IMR-90 (cell line): ENCODE results near the gene PCDHGA5.

Experiments
- CEBPB ChIP-seq: IDR thresholded peaks from 2 replicates; pipeline ENCODE4 v1.6.1; 2012; ENCODE audit warnings: low read depth, low read length, improper control_type of control experiment
- CHD1 ChIP-seq: IDR thresholded peaks from 2 replicates; pipeline ENCODE4 v1.6.1; 2012; ENCODE audit warnings: low read depth, low read length, improper control_type of control experiment
- CTCF ChIP-seq: conservative IDR thresholded peaks from 2 replicates; pipeline ENCODE4 v1.5.1; 2012; ENCODE audit warnings: mild to moderate bottlenecking, low read depth, low read length, improper control_type of control experiment
- ELK1 ChIP-seq: fragments of 150-350 bp; IDR thresholded peaks from 2 replicates; pipeline ENCODE4 v1.6.1; 2016; ENCODE audit warnings: low read depth, mild to moderate bottlenecking, low read length, moderate library complexity, borderline replicate concordance
- MAFK ChIP-seq: IDR thresholded peaks from 2 replicates; pipeline ENCODE4 v1.6.1; 2012; ENCODE audit warnings: low read depth, low read length, improper control_type of control experiment
- MXI1 ChIP-seq: IDR thresholded peaks from 2 replicates; pipeline ENCODE4 v1.6.1; 2012; ENCODE audit warnings: low read depth, mild to moderate bottlenecking, low read length, moderate library complexity, borderline replicate concordance
- NFE2L2 ChIP-seq: fragments of 150-350 bp; IDR thresholded peaks from 2 replicates; pipeline ENCODE4 v1.6.1; 2016; ENCODE audit warnings: low read depth, mild to moderate bottlenecking, low read length
- POLR2A ChIP-seq: IDR thresholded peaks from 2 replicates; pipeline ENCODE4 v1.6.1; 2012; ENCODE audit warnings: mild to moderate bottlenecking, low read depth, low read length
- RAD21 ChIP-seq: IDR thresholded peaks from 2 replicates; pipeline ENCODE4 v1.6.1; 2012; ENCODE audit warnings: low read length, improper control_type of control experiment
- RCOR1 ChIP-seq: IDR thresholded peaks from 2 replicates; pipeline ENCODE4 v1.6.1; 2012; ENCODE audit warnings: mild to moderate bottlenecking, low read length, improper control_type of control experiment; ENCODE audit not compliant: insufficient replicate concordance
- RFX5 ChIP-seq: IDR thresholded peaks from 2 replicates; pipeline ENCODE4 v1.8.0; 2012; ENCODE audit warnings: low read depth, mild to moderate bottlenecking, low read length, moderate library complexity
- SMC3 ChIP-seq: fragments of 150-350 bp; IDR thresholded peaks from 2 replicates; pipeline ENCODE4 v1.6.1; 2016; ENCODE audit warnings: low read depth, mild to moderate bottlenecking, antibody characterized with exemption, low read length, moderate library complexity
- USF2 ChIP-seq: fragments of 150-350 bp; IDR thresholded peaks from 2 replicates; pipeline ENCODE4 v1.6.1; 2017; ENCODE audit warnings: mild to moderate bottlenecking, antibody characterized with exemption, low read length, low read depth

- TF ChIP-seq CTCF (no peak), USF2 (no peak), CHD1 (no peak), RFX5 (no peak), SMC3 (no peak), CEBPB (no peak), MAFK (no peak), MXI1 (no peak), POLR2A (no peak), NFE2L2 (no peak), RAD21 (no peak), RCOR1 (no peak), ELK1 (no peak)
Observed at GRCh38 chr5:141398608-141399007, 34.6 kb downstream of the PCDHGA5 start.
